HG03432 (cell line): ENCODE data around the gene PRR5.

ENCODE experiments used
- ATAC-seq: cut with Tn5 transposase; IDR thresholded peaks from one replicate; pipeline ENCODE4 v1.9.1; 2021; ENCODE audit warnings: mild to moderate bottlenecking, moderate library complexity; ENCODE audit not compliant: unreplicated experiment

The PRR5 gene

DNA sequence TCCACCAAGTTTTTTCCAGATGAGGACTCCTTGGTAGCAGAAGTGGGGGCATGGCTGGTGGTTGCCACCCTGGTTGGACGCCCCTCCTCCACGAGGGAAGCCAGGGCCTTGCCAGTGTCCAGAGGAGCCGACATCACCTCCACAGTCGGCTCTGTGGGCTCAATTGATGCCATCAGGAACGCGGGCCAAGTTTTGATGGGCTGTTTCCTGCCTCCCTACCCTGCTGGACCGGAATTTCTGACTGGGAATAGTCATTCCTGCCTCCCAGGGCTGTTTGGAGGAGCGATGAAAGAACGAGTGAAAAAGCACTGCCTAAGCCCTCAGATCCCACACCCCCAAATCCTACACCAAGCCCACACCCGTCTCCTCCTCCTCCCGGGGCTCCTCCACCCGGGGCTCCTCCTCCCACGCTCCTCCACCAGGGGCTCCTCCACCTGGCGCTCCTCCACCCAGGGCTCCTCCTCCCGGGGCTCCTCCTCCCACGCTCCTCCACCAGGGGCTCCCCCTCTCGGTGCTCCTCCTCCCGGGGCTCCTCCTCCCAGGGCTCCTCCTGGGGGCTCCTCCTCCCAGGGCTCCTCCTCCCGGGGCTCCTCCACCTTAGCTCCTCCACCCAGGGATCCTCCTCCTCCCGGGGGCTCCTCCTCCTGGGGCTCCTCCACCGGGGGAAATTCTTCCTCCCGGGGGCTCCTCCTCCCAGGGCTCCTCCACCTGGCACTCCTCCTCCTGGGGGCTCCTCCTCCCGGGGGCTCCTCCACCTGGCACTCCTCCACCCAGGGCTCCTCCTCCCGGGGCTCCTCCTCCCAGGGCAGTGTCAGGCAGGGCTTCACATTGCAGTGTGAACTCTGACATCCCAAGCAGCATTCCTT is 10.0 kb upstream of the PRR5 start:
- ATAC-seq, result no peak

DNA sequence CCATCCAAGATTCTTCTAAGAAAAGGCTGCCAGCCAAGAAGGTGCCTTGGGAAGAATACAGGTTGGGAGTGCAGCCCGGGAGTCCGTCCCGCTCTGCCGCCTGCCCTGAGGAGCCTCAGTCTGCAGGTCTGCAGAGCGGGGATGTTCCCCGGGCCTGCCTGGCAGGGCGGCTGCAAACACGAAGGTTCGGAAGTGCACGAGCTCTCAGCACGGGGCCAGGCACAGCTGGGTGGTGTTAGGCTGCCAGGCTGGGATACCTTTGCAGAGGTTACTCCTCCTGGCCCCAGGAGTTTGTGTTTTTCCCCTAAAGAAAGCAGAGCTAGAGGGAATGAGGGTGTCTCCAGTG is 9.4 kb upstream of the PRR5 start:
- no peak for ATAC-seq

GRCh38 chr22:44693145-44693544 is 8.9 kb upstream of the PRR5 start:
- no peak for ATAC-seq

DNA sequence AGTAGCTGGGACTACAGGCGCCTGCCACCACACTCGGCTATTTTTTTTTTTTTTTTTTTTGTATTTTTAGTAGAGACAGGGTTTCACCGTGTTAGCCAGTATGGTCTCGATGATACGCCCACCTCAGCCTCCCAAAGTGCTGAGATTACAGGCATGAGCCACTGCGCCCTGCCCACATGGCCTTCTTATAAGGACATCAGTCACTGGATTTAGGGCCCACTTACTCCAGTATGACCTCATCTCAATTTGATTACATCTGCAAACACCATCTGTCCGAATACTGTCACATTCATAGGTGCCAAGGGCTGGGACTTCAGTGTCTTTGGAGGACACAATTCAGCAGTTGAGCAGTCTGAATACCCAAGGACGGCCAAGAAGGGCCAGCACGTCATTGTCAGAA is 8.2 kb upstream of the PRR5 start:
- no peak for ATAC-seq

DNA sequence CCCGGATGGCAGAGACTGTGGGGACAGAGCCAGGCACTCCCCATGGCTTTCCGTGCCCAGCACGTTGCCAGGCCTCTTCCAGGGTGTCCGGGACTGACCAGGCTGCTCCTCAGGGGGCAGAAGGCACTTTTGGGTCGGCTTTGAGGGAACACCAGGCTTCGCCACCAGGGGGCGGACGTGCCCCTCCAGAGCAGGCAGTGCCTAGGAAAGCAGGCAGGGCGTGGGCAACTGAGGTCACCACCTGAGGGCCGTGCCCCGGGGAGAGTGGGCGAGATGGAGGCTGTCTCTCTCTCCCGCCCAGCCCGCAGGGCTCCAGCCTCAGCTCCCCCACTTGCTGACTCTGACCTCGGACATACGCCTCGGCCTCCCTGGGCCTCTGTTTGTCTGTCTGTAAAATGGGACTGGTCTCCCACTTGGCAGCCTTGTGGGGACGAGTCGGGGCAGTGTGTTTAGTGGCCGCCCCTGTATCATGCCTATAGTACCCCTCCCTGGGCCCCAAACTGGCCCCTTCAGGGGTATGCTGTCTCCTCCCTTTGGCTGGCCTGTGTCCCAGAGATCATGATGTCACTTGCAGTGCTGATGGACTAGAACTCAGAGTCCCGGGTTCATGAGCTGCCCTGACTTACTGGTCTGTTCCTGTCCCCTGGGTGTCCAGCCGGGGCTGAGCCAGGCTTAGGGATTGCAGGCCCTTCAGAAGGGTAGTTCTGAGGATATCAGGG is 4.4 kb upstream of the PRR5 start:
- no peak for ATAC-seq

DNA sequence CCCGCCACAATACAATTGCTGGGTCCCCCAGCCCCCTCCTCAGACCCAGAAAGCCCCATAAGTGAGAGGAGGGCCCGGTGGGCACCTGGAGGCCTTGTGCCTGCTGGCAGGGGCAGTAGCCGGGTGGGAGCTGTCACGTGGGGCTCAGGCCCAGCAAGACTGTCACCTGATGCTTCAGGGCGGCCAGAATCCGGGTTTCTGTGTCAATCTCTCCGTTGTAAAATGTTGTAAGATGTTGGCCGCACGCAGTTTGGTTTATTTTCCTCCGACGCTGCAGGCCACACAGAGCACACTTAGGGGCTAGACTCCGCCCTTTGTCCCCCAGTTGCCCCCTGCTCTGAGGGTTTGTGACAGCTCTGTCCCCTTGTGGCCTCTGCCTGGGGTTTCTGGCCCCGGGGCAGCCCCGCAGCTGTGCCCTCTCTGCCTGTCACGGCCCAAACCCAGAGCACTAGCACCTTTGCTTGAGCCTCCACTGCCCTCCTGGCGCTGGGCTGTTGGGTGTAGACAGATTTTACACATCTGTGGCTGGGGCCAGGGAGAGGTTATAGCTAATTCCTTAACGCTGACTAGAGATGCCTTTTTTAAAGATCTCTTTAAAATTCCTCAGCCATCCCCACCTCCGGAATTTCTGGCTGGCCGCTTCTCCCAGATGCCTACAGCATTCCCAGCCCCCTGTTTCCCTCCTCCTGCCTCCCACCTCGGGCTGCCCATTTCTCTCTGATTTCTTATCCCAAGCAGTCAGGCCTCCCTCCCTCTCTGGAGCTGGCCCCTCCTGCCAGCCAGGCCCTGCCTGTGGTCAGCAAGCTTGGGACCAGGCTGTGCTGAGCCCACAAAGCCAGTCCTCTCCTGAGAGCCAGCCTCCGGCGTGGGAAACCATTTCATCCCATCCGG is 3.2 kb upstream of the PRR5 start:
- no peak for ATAC-seq

- ATAC-seq, result no peak
Measured at GRCh38 chr22:44700456-44700855, 1.5 kb upstream of the PRR5 start.

DNA sequence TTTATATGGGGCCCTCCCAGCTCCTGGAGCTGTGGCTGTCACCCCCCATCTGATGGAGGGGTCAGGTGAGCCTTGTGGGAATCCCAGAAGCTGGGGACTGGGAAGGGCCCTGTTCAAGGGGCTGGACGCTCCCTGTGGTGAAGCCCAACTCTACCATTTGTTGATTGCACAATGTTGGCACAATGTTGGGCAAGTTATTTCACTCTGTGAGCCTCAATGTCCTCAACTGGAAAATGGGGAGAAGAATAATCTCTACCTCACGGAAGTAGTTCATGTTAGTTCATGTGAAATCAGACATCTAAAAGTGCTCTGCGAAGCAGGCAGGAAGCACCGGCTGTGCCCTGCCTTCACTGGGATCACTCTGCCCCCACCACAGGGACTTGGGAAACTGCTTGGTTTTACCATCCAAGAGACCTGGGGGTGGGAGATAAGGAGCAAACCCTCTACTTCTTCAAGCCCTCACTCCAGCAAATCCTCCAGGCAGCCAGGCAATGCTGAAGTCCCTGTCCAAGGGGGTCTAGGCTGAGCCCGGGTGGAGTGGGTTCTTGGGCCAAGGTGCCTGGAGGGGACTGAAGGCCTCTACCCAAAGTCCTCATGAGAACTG is 715 bp upstream of the PRR5 start:
- ATAC-seq, result no peak

- ATAC-seq, result no peak
Measured at GRCh38 chr22:44702479-44703198, 635 bp downstream of the PRR5 start.

DNA sequence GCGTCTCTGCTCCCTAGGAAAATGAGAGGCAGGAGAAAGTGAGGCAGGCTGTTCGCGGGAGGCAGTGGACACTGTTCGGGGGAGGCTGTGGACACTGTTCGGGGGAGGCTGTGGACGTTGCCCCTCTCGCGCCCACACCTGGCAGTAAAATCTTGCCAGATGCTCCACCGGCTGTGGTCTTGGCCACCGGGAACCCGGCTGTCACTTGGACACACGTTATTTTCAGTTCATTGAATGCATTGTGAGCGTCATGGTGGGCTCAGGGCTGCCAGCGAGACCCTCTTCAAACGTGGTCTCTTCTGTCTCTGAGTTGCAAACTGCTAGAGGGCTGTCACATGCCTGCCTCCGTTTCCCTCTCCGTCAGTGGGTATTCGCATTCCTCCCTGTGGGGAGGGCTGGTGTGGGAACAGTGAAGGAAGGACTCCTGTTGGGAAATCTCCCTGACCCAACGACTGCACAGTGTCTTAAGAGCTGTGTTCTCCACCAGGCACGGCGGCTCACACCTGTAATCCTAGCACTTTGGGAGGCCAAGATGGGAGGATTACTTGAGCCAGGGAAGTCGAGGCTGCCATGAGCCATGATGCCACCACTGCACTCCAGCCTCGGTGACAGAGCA is 1.4 kb downstream of the PRR5 start:
- no peak for ATAC-seq

GRCh38 chr22:44704159-44705021 is 2.4 kb downstream of the PRR5 start:
- ATAC-seq, result no peak

DNA sequence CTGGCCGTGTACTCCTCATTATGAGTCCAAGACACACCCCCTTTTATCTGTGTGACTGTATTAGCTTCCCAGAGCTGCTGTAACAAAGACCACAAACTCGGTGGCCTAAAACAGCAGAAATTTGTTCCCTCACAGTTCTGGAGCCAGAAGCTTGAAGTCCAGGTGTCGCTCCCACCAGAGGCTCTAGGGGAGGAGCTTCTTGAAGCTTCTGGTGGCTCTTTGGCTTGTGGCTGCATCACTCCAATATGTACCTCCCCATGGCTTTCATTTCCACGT is 3.0 kb downstream of the PRR5 start:
- no peak for ATAC-seq

DNA sequence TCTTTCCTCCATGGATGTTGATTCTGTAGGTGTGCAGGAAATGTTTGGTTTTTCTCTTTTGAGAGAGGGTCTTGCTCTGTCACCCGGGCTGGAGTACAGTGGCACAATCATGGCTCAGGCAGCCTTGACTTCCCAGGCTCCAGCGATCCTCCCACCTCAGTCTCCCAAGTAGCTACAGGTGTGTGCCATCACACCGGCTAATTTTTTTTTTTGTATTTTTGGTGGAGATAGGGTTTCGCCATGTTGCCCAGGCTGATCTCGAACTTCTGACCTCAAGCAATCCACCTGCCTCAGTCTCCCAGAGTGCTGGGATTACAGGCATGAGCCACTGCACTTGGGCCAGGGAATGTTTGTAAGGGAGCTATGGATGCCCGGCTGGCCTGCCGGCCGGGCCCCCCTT is 4.5 kb downstream of the PRR5 start:
- no peak for ATAC-seq

- ATAC-seq, result no peak
Measured at GRCh38 chr22:44707178-44707577, 5.2 kb downstream of the PRR5 start.

- no peak for ATAC-seq
Measured at GRCh38 chr22:44707752-44708151, 5.7 kb downstream of the PRR5 start.

- no peak for ATAC-seq
Measured at GRCh38 chr22:44709881-44710392, 7.9 kb downstream of the PRR5 start.

DNA sequence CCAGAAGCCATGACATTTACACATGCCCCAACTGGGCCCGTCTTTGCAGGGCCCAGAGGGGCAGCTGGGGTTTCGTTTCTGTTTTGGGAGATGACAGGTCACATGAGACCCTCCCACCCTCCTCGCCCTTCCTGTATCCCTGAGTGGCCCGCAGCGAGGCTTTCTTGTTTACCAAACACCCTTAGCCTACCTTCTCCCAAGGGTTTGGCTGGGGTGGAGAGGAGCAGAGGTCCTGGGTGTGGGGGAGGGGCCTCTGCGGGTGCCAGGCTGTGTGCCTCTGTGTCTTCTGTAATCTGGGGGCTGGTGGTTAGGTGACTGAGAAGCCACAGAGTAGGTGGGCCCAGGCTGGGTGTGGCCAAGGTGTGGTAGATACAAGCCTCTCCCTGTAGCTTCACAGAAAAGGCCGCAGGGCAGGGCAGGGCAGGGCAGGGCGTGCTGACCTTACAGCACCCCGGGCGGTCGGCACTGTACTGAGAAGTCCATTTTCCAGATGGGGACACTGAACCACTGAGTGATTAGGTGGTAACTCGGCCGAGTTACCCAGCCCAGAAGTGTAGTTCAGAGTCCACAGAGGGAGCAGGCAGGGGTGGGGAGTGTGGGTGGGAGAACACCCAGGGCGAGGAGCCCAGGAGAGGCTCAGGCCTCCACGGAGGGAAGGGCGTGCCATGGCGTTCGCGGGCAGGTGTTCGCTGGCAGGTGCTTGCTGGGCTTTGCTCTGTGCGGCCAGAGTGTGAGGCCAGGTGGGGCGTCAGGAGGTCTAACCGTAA is 8.7 kb downstream of the PRR5 start:
- no peak for ATAC-seq

GRCh38 chr22:44711241-44711560 is 9.2 kb downstream of the PRR5 start:
- no peak for ATAC-seq
